Measurements from ENCODE around the gene TPST1. TPM values are rescaled to one million over a fixed set of nuclear protein-coding genes. Genes with fewer than 3 reads are reported as not detected.

TPST1 gene
- total RNA-seq, 2 experiments from 2014 or later: 1.9 to 2.6 TPM

DNA sequence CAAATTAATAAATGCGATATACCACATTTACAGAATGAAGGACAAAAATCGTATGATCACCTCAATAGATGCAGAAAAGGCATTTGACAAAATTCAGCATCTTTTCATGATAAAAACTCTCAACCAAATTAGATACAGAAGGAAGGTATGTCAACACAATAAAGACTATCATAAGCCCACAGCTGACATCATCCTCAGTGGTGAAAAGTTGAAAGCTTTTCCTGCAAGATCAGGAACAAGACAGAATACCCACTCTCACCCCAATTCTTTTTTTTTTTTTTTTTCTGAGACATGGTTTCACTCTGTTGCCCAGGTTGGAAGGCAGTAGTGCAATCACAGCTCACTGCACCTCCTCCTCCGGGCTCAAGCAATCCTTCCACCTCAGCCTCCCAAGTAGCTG lies 67.2 kb downstream of the TPST1 start:
- no peaks in the 10 kb centered on the region for H3K9me3 Mint-ChIP-seq
- TF ChIP-seq, protein P1, sequence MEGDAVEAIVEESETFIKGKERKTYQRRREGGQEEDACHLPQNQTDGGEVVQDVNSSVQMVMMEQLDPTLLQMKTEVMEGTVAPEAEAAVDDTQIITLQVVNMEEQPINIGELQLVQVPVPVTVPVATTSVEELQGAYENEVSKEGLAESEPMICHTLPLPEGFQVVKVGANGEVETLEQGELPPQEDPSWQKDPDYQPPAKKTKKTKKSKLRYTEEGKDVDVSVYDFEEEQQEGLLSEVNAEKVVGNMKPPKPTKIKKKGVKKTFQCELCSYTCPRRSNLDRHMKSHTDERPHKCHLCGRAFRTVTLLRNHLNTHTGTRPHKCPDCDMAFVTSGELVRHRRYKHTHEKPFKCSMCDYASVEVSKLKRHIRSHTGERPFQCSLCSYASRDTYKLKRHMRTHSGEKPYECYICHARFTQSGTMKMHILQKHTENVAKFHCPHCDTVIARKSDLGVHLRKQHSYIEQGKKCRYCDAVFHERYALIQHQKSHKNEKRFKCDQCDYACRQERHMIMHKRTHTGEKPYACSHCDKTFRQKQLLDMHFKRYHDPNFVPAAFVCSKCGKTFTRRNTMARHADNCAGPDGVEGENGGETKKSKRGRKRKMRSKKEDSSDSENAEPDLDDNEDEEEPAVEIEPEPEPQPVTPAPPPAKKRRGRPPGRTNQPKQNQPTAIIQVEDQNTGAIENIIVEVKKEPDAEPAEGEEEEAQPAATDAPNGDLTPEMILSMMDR (IDR thresholded peaks at IDR 0.05): no peak
- intact Hi-C loops (cut with DNase I, micrococcal nuclease): no loop called here
- ATAC-seq (ENCODE audit: poor library complexity) (no peak), DNase-seq (no peak)
- Histone ChIP-seq H3K36me3 (ENCODE audit: insufficient read depth, low read length) (no peaks in the 10 kb centered on the region), H3K27me3 (ENCODE audit: control insufficient read depth in 1 of 2, insufficient read depth in 2 of 2, low read length in 2 of 2) (no peaks in the 10 kb centered on the region), H3K9me3 (ENCODE audit: control insufficient read depth in 1 of 2, insufficient read depth in 1 of 2, low read length in 2 of 2) (peaks cover 0 to 4% of the 10 kb centered on the region in 2 experiments), H3K4me1 (ENCODE audit: insufficient read depth, low read length) (no peaks in the 10 kb centered on the region), H3K27ac (ENCODE audit: low read depth in 1 of 2, low read length in 2 of 2) (no peak overlapping the region), H3K4me3 (ENCODE audit: low read length) (no peak overlapping the region)
- H3K27ac Mint-ChIP-seq: no peak overlapping the region
- peaks cover 4% of the 10 kb centered on the region for H3K27me3 Mint-ChIP-seq
- H3K4me3 Mint-ChIP-seq: no peak overlapping the region
- H3K4me1 Mint-ChIP-seq (ENCODE audit: low read depth): no peaks in the 10 kb centered on the region
- CTCF ChIA-PET: no interaction called here
- H3K36me3 Mint-ChIP-seq (ENCODE audit: low read depth): no peaks in the 10 kb centered on the region
- POLR2A ChIA-PET: no interaction called here

DNA sequence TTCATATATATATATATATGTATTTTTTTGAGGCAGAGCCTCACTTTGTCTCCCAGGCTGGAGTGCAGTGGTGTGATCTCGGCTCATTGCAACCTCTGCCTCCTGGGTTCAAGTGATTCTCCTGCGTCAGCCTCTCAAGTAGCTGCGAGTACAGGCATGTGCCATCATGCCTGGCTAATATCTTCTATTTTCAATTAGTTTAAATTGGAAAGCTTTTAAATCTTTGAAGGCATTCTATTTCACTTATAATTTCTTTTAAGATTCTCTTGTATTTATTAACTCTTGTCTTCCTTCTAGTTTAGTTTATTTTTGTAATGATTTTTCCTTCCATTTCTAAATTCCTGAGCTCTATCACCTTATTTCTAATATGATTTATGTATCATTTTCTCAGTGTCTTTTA lies 71.2 kb downstream of the TPST1 start:
- H3K27ac Mint-ChIP-seq: no peak overlapping the region
- no peak for ATAC-seq (ENCODE audit: poor library complexity)
- no peak for DNase-seq
- intact Hi-C loops (cut with DNase I, micrococcal nuclease): no loop called here
- H3K9me3 Mint-ChIP-seq: no peaks in the 10 kb centered on the region
- H3K4me3 Mint-ChIP-seq: no peak overlapping the region
- no peaks in the 10 kb centered on the region for H3K4me1 ChIP-seq (ENCODE audit: insufficient read depth, low read length)
- no peaks in the 10 kb centered on the region for H3K36me3 Mint-ChIP-seq (ENCODE audit: low read depth)
- no peaks in the 10 kb centered on the region for H3K36me3 ChIP-seq (ENCODE audit: insufficient read depth, low read length)
- H3K27me3 Mint-ChIP-seq: peaks cover 4% of the 10 kb centered on the region
- CTCF ChIA-PET: no interaction called here
- H3K27me3 ChIP-seq (ENCODE audit: control insufficient read depth in 1 of 2, insufficient read depth in 2 of 2, low read length in 2 of 2): no peaks in the 10 kb centered on the region
- H3K4me1 Mint-ChIP-seq (ENCODE audit: low read depth): no peaks in the 10 kb centered on the region
- no peak overlapping the region for H3K27ac ChIP-seq (ENCODE audit: low read depth in 1 of 2, low read length in 2 of 2)
- no peak overlapping the region for H3K4me3 ChIP-seq (ENCODE audit: low read length)
- POLR2A ChIA-PET: no interaction called here
- TF ChIP-seq, protein P1 (IDR thresholded peaks at IDR 0.05): no peak
- H3K9me3 ChIP-seq (ENCODE audit: control insufficient read depth in 1 of 2, insufficient read depth in 1 of 2, low read length in 2 of 2): peaks cover 0 to under 1% of the 10 kb centered on the region in 2 experiments

DNA sequence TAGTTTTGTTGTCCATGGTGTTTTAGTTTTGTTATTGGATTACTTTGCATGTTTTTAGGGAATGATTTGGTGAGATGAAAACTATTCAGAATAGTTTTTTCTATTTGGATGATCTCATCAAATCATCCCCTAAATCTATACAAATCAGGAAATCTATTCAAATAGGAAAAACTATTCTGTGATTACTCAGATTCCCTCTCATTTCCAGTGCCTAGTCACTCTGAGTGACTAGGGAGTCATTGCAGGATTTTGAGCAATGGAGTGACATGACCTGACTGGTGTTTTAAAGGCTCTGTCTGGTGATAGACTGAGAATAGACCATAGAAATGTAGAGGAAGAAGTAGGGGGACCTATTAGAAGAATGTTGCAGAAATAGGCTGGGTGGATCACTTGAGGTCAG lies 72.4 kb downstream of the TPST1 start:
- Histone ChIP-seq H3K4me3 (ENCODE audit: low read length) (no peak overlapping the region), H3K27me3 (ENCODE audit: control insufficient read depth in 1 of 2, insufficient read depth in 2 of 2, low read length in 2 of 2) (no peaks in the 10 kb centered on the region), H3K27ac (ENCODE audit: low read depth in 1 of 2, low read length in 2 of 2) (no peak overlapping the region), H3K4me1 (ENCODE audit: insufficient read depth, low read length) (no peaks in the 10 kb centered on the region), H3K36me3 (ENCODE audit: insufficient read depth, low read length) (no peaks in the 10 kb centered on the region), H3K9me3 (ENCODE audit: control insufficient read depth in 1 of 2, insufficient read depth in 1 of 2, low read length in 2 of 2) (no peaks in the 10 kb centered on the region)
- POLR2A ChIA-PET: no interaction called here
- no peak overlapping the region for H3K4me3 Mint-ChIP-seq
- intact Hi-C loops (cut with DNase I, micrococcal nuclease): no loop called here
- H3K27me3 Mint-ChIP-seq: peaks cover 4% of the 10 kb centered on the region
- ATAC-seq (ENCODE audit: poor library complexity) (no peak), DNase-seq (no peak)
- no peaks in the 10 kb centered on the region for H3K9me3 Mint-ChIP-seq
- TF ChIP-seq, protein P1 (IDR thresholded peaks at IDR 0.05): no peak
- no peaks in the 10 kb centered on the region for H3K36me3 Mint-ChIP-seq (ENCODE audit: low read depth)
- no peak overlapping the region for H3K27ac Mint-ChIP-seq
- CTCF ChIA-PET: no interaction called here
- H3K4me1 Mint-ChIP-seq (ENCODE audit: low read depth): no peaks in the 10 kb centered on the region

All from CD4-positive, alpha-beta T cell (primary cell).